ENCODE data around the gene NDUFS5. TPM values are rescaled to one million over a fixed set of nuclear protein-coding genes. Genes with fewer than 3 reads are reported as not detected.

The NDUFS5 gene
- polyA plus RNA-seq, 2 of the 4 experiments (the other 2 are of a cell fraction) = 540 to 711 TPM

DNA sequence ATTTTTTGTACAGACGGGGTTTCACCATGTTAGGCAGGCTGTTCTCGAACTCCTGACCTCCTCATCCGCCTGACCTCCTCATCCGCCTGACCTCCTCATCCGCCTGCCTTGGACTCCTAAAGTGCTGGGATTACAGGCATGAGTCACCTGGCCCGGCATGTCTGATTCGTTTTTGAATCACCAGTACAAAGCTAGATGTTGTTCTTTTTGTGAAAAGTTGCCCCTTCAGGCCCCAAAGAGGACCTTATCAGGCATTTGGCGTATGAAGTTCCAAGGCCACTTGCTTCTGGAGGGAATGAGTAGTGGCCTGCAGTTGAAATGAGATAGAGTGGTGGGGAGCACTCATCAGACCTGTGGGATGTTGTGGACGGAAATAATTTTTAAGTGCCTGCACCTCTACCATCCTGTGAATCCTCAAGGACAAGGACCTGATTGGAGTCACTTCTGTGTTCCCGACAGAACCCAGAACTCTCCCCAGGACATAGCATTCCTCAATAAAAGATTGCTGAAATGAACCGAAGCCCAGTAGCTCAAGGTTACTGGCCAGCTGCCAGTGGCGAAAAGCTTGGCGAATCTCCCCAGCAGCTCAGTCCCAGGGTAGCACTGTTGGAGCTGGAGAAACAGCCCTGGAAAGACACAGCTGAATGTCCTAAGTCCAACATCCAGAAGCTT, 50.1 kb downstream of the NDUFS5 start:
- no peak overlapping the region for H3K27ac ChIP-seq
- no peak overlapping the region for H3K4me3 ChIP-seq
- no peaks in the 10 kb centered on the region for H3K9me3 ChIP-seq
- FAIRE-seq (no peak), DNase-seq (ENCODE audit: low read depth in 1 of 2, low spot score in 1 of 2) (no peak), ATAC-seq (peak in 1 of 2 experiments; percentile 45; a peak in 2 of 6 replicates)
- 0 out of 3 replicates have a peak, but pooled peaks cover 4% of the 10 kb centered on the region for H3K4me1 ChIP-seq
- no peak for TF ChIP-seq NR3C1 (IDR thresholded peaks at IDR 0.05)
- no peak for TF ChIP-seq FOSL2 (IDR thresholded peaks at IDR 0.05)
- peak; percentile 24; the same call in 1 of the 2 replicates for TF ChIP-seq FOSL2 (CRISPR knock-in tag; IDR thresholded peaks at IDR 0.05)
- H3K4me2 ChIP-seq = no peak overlapping the region
- ChIA-PET POLR2A (no interaction called here), CTCF (interaction anchor here (2.1 kb wide), 1 partner anchor 22 kb away, joined by 7 read pairs; no protein-coding TSS in a partner anchor)
- WGBS (ENCODE audit: missing lambda C conversion rate) = 62% methylated on average over 13 of the region's 13 CpGs

DNA sequence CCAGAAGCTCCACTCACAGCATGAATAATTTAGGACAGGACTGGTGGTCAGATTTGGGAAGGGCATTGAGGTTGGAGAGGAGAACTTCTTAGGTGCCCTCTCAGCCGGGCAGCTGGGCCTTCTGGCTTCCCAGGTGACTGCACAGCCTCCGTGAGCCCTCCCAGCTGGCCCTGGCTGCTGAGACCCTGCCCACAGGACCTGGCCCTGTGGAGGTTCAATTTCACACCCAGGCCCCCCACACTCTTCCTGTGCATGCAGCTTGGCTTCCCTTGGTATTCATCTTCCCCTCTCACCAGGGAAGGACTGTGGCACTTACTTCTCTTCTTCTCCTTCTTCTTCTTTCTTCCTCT, 50.6 kb downstream of the NDUFS5 start:
- CTCF ChIA-PET = interaction anchor here (2.1 kb wide), 1 partner anchor 22 kb away, joined by 7 read pairs; no protein-coding TSS in a partner anchor
- DNase-seq (ENCODE audit: low read depth in 1 of 2, low spot score in 1 of 2) (no peak), FAIRE-seq (no peak), ATAC-seq (no peak; a peak in 1 of 6 replicates)
- 89% methylated on average over 2 of the region's 2 CpGs for whole genome bisulfite sequencing (ENCODE audit: missing lambda C conversion rate)
- 0 out of 3 replicates have a peak, but pooled peaks cover 4% of the 10 kb centered on the region for H3K4me1 ChIP-seq
- no peak overlapping the region for H3K4me3 ChIP-seq
- no peak overlapping the region for H3K27ac ChIP-seq
- H3K4me2 ChIP-seq = no peak overlapping the region
- TF ChIP-seq ZC3H11A (IDR thresholded peaks at IDR 0.05) (no peak), CEBPB (IDR thresholded peaks at IDR 0.05) (no peak), GATA3 (IDR thresholded peaks at IDR 0.05; ENCODE audit: borderline replicate concordance) (no peak), KDM1A (IDR thresholded peaks at IDR 0.05; ENCODE audit: low read depth) (no peak), EHMT2 (IDR thresholded peaks at IDR 0.05; ENCODE audit: low read depth) (no peak), CHD4 (IDR thresholded peaks at IDR 0.05; ENCODE audit: borderline replicate concordance) (no peak), RARB (CRISPR knock-in tag; IDR thresholded peaks at IDR 0.05) (no peak), FOSB (CRISPR knock-in tag; IDR thresholded peaks at IDR 0.05) (no peak)
- TF ChIP-seq, protein P1, sequence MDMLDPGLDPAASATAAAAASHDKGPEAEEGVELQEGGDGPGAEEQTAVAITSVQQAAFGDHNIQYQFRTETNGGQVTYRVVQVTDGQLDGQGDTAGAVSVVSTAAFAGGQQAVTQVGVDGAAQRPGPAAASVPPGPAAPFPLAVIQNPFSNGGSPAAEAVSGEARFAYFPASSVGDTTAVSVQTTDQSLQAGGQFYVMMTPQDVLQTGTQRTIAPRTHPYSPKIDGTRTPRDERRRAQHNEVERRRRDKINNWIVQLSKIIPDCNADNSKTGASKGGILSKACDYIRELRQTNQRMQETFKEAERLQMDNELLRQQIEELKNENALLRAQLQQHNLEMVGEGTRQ (IDR thresholded peaks at IDR 0.05) = no peak
- TF ChIP-seq, protein P2, sequence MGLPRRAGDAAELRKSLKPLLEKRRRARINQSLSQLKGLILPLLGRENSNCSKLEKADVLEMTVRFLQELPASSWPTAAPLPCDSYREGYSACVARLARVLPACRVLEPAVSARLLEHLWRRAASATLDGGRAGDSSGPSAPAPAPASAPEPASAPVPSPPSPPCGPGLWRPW (IDR thresholded peaks at IDR 0.05) = no peak
- POLR2A ChIA-PET = no interaction called here
- no peaks in the 10 kb centered on the region for H3K9me3 ChIP-seq

DNA sequence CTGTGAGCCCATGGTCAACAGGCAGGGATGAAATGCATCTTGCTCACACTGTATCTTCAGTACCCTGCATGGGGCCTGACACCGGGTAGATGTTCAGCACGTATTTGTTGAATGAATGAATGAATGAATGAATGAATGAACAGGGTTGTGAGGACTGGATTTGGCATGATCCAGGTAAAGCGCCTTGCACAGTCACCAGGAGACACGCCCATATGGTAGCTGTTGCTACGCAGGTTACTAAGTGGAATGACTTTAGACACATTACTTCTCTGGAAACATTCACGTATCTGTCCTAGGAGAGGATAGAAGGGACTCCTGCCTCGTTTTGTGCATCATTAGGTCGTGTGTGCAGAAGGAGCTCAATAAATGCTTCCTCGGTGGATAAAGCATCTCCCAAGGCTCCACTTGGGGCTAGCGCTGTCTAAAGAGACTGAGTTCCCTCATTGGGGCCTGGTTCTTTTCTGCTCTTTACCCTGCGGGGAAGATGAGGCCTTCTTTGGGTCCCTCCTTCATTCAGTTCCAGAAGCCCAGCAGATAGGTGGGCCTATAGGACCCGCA, 54.2 kb downstream of the NDUFS5 start:
- WGBS (ENCODE audit: missing lambda C conversion rate) = 90% methylated on average over 12 of the region's 12 CpGs
- CTCF ChIA-PET = interaction anchor here (1.1 to 4.1 kb wide), 3 partner anchors 12 to 23 kb away, joined by 3 to 25 read pairs (median 4); no protein-coding TSS in a partner anchor
- peak overlapping the region; percentile 52 for H3K4me3 ChIP-seq
- FAIRE-seq = no peak
- ATAC-seq = no peak
- H3K4me1 ChIP-seq = 0 out of 3 replicates have a peak, but pooled peaks cover 7% of the 10 kb centered on the region
- TF ChIP-seq FOSB (CRISPR knock-in tag; IDR thresholded peaks at IDR 0.05) (no peak), GATA3 (IDR thresholded peaks at IDR 0.05; ENCODE audit: borderline replicate concordance) (no peak), JUNB (IDR thresholded peaks at IDR 0.05) (no peak), HOXB13 (CRISPR knock-in tag; IDR thresholded peaks at IDR 0.05; ENCODE audit: low read depth) (no peak), KDM5A (IDR thresholded peaks at IDR 0.05) (no peak), ELK1 (IDR thresholded peaks at IDR 0.05; ENCODE audit: low read depth, low read length) (no peak), MAFK (IDR thresholded peaks at IDR 0.05; ENCODE audit: partially characterized antibody) (no peak), RCOR1 (IDR thresholded peaks at IDR 0.05; ENCODE audit: low read depth, low read length) (no peak), CHD4 (IDR thresholded peaks at IDR 0.05; ENCODE audit: borderline replicate concordance) (no peak), KDM1A (IDR thresholded peaks at IDR 0.05; ENCODE audit: low read depth) (no peak)
- no peaks in the 10 kb centered on the region for H3K9me3 ChIP-seq
- POLR2A ChIA-PET = no interaction called here
- DNase-seq (ENCODE audit: low read depth in 1 of 2, low spot score in 1 of 2) = no peak
- H3K4me2 ChIP-seq = peak overlapping the region; percentile 93
- H3K27ac ChIP-seq = peak overlapping the region in 1 of 2 experiments; percentile 81; a peak in 2 of 6 replicates
